C4-2B (cell line): Measurements from ENCODE around the gene C13orf42.

ENCODE experiments used
- CTCF ChIP-seq: fragments of 450-650 bp; conservative IDR thresholded peaks from 2 replicates; pipeline ENCODE4 v1.5.1; 2017; ENCODE audit warnings: mild to moderate bottlenecking
- ZFX ChIP-seq: fragments of 450-650 bp; IDR thresholded peaks from 2 replicates; pipeline ENCODE4 v1.6.1; 2017

GRCh38 chr13:51071493-51071892 is 39.6 kb downstream of the C13orf42 start:
- TF ChIP-seq CTCF (no peak), ZFX (no peak)
